ENCODE data around the gene DLG2. TPM values are rescaled to one million over a fixed set of nuclear protein-coding genes. Genes with fewer than 3 reads are reported as not detected.

Gene DLG2
- total and polyA plus RNA-seq, 4 donors: 1.3 to 23.3 (median 10.9) TPM

- 85 to 86% methylated on average over 1 of the region's 1 CpG for WGBS, 2 donors
- no peak for ATAC-seq (ENCODE audit: low FRiP score)
- Histone ChIP-seq H3K9me3 (ENCODE audit: control insufficient read depth, low read length) (no peaks in the 10 kb centered on the region), H3K4me1 (ENCODE audit: control insufficient read depth in 1 of 2, insufficient read depth in 2 of 2, low read length in 2 of 2) (no peaks in the 10 kb centered on the region), H3K4me3 (ENCODE audit: low read length in 2 of 2) (no peak overlapping the region), H3K27me3 (ENCODE audit: control insufficient read depth in 1 of 2, insufficient read depth in 2 of 2, low read length in 1 of 2) (no peaks in the 10 kb centered on the region), H3K27ac (ENCODE audit: low read depth in 1 of 2, low read length in 2 of 2) (no peak overlapping the region), H3K36me3 (ENCODE audit: control insufficient read depth in 1 of 2, insufficient read depth in 2 of 2, low read length in 1 of 2) (no peaks in the 10 kb centered on the region)
- intact Hi-C loops (cut with DNase I): no loop called here
- no peak for DNase-seq
These were observed 1686.1 kb downstream of the DLG2 start for GRCh38 chr11:83941050-83941449.

DNA sequence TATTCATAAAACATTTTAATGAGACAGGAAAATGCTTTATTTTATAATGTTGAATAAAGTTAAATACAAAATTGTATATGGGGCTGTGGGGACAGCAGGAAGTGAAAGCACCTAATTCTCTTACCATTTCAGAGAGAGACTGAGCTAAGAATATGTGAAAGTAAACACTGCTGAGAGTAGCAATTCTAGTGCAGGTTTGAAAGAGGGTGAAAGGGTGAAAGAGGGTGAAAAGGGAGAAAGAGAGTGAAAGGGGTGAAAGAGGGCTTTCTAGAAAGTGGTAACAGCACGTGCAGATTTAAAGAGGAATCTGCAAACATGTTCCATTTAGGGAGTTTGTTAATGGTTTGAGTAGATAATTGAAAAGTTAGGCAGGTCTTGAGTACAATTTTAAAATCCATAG, 1689.0 kb downstream of the DLG2 start:
- H3K9me3 ChIP-seq (ENCODE audit: control insufficient read depth, low read length): no peaks in the 10 kb centered on the region
- intact Hi-C loops (cut with DNase I): no loop called here
- no peaks in the 10 kb centered on the region for H3K36me3 ChIP-seq (ENCODE audit: control insufficient read depth in 1 of 2, insufficient read depth in 2 of 2, low read length in 1 of 2)
- no peak overlapping the region for H3K4me3 ChIP-seq (ENCODE audit: low read length in 2 of 2)
- no peak for ATAC-seq (ENCODE audit: low FRiP score)
- H3K4me1 ChIP-seq (ENCODE audit: control insufficient read depth in 1 of 2, insufficient read depth in 2 of 2, low read length in 2 of 2): no peaks in the 10 kb centered on the region
- DNase-seq: no peak
- no peaks in the 10 kb centered on the region for H3K27me3 ChIP-seq (ENCODE audit: control insufficient read depth in 1 of 2, insufficient read depth in 2 of 2, low read length in 1 of 2)
- no peak overlapping the region for H3K27ac ChIP-seq (ENCODE audit: low read depth in 1 of 2, low read length in 2 of 2)
- WGBS, 2 donors: 27 to 29% methylated on average over 1 of the region's 1 CpG

DNA sequence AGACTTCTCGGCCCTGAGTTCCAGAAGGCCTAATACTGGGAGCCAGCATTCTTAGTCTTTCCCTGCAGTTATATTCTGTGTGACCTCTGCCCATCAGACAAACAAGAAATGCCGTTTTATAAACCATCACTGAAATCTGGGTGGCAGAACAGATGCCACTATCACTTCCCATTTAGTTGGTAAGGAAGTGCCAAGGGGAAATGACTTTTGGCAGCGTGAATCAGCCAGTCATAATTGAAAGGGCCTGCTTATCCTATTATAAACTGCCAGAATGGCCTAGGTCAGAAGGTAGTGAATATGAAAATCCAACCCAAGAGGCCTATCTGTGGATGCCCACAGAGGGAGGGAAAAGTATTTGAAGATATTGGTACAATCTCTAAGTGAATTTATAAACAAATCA, 1694.1 kb downstream of the DLG2 start:
- no peaks in the 10 kb centered on the region for H3K27me3 ChIP-seq (ENCODE audit: control insufficient read depth in 1 of 2, insufficient read depth in 2 of 2, low read length in 1 of 2)
- no peaks in the 10 kb centered on the region for H3K9me3 ChIP-seq (ENCODE audit: control insufficient read depth, low read length)
- H3K27ac ChIP-seq (ENCODE audit: low read depth in 1 of 2, low read length in 2 of 2): no peak overlapping the region
- intact Hi-C loops (cut with DNase I): no loop called here
- WGBS, 2 donors: 75 to 83% methylated on average over 3 of the region's 3 CpGs
- H3K4me3 ChIP-seq (ENCODE audit: low read length in 2 of 2): no peak overlapping the region
- no peak for ATAC-seq (ENCODE audit: low FRiP score)
- no peaks in the 10 kb centered on the region for H3K4me1 ChIP-seq (ENCODE audit: control insufficient read depth in 1 of 2, insufficient read depth in 2 of 2, low read length in 2 of 2)
- H3K36me3 ChIP-seq (ENCODE audit: control insufficient read depth in 1 of 2, insufficient read depth in 2 of 2, low read length in 1 of 2): no peaks in the 10 kb centered on the region
- DNase-seq: no peak

DNA sequence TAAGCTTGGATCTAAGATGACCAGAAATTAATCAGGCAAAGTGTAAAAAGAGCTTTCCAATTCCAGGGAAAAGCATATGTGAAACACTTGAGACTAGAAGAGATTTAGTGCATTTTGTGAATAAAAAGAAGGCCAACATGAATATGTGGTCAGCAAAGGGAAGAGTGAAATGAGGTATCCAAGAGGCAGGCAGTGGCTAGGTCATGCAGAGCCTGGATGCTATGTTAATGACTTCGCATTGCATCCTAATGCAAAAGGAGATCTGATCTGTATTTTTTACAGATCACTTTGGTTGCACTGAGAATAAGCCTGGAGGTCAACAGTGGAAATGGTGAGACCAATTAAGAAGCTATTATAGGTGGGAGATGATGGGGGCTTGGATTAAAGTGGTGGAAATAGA, 1699.7 kb downstream of the DLG2 start:
- ATAC-seq (ENCODE audit: low FRiP score) (no peak), DNase-seq (no peak)
- Histone ChIP-seq H3K4me3 (ENCODE audit: low read length in 2 of 2) (no peak overlapping the region), H3K27me3 (ENCODE audit: control insufficient read depth in 1 of 2, insufficient read depth in 2 of 2, low read length in 1 of 2) (no peaks in the 10 kb centered on the region), H3K4me1 (ENCODE audit: control insufficient read depth in 1 of 2, insufficient read depth in 2 of 2, low read length in 2 of 2) (no peaks in the 10 kb centered on the region), H3K27ac (ENCODE audit: low read depth in 1 of 2, low read length in 2 of 2) (no peak overlapping the region), H3K9me3 (ENCODE audit: control insufficient read depth, low read length) (no peaks in the 10 kb centered on the region), H3K36me3 (ENCODE audit: control insufficient read depth in 1 of 2, insufficient read depth in 2 of 2, low read length in 1 of 2) (no peaks in the 10 kb centered on the region)
- 95 to 96% methylated on average over 1 of the region's 1 CpG for WGBS, 2 donors
- intact Hi-C loops (cut with DNase I): no loop called here

GRCh38 chr11:83924795-83925542, 1702.2 kb downstream of the DLG2 start:
- Histone ChIP-seq H3K4me1 (ENCODE audit: control insufficient read depth in 1 of 2, insufficient read depth in 2 of 2, low read length in 2 of 2) (no peaks in the 10 kb centered on the region), H3K9me3 (ENCODE audit: control insufficient read depth, low read length) (no peaks in the 10 kb centered on the region), H3K4me3 (ENCODE audit: low read length in 2 of 2) (no peak overlapping the region), H3K27ac (ENCODE audit: low read depth in 1 of 2, low read length in 2 of 2) (no peak overlapping the region), H3K27me3 (ENCODE audit: control insufficient read depth in 1 of 2, insufficient read depth in 2 of 2, low read length in 1 of 2) (no peaks in the 10 kb centered on the region), H3K36me3 (ENCODE audit: control insufficient read depth in 1 of 2, insufficient read depth in 2 of 2, low read length in 1 of 2) (no peaks in the 10 kb centered on the region)
- 83 to 93% methylated on average over 6 of the region's 6 CpGs for WGBS, 2 donors
- intact Hi-C loops (cut with DNase I): no loop called here
- DNase-seq (no peak), ATAC-seq (ENCODE audit: low FRiP score) (no peak)

- H3K27me3 ChIP-seq (ENCODE audit: control insufficient read depth in 1 of 2, insufficient read depth in 2 of 2, low read length in 1 of 2): no peaks in the 10 kb centered on the region
- H3K27ac ChIP-seq (ENCODE audit: low read depth in 1 of 2, low read length in 2 of 2): no peak overlapping the region
- WGBS, 2 donors: 8 to 17% methylated on average over 1 of the region's 1 CpG
- H3K4me3 ChIP-seq (ENCODE audit: low read length in 2 of 2): no peak overlapping the region
- intact Hi-C loops (cut with DNase I): no loop called here
- DNase-seq (no peak), ATAC-seq (ENCODE audit: low FRiP score) (no peak)
- H3K36me3 ChIP-seq (ENCODE audit: control insufficient read depth in 1 of 2, insufficient read depth in 2 of 2, low read length in 1 of 2): no peaks in the 10 kb centered on the region
- no peaks in the 10 kb centered on the region for H3K9me3 ChIP-seq (ENCODE audit: control insufficient read depth, low read length)
- no peaks in the 10 kb centered on the region for H3K4me1 ChIP-seq (ENCODE audit: control insufficient read depth in 1 of 2, insufficient read depth in 2 of 2, low read length in 2 of 2)
These were observed 1703.2 kb downstream of the DLG2 start for GRCh38 chr11:83923961-83924360.

- intact Hi-C loops (cut with DNase I): no loop called here
- no peaks in the 10 kb centered on the region for H3K4me1 ChIP-seq (ENCODE audit: control insufficient read depth in 1 of 2, insufficient read depth in 2 of 2, low read length in 2 of 2)
- H3K36me3 ChIP-seq (ENCODE audit: control insufficient read depth in 1 of 2, insufficient read depth in 2 of 2, low read length in 1 of 2): no peaks in the 10 kb centered on the region
- no peak overlapping the region for H3K4me3 ChIP-seq (ENCODE audit: low read length in 2 of 2)
- ATAC-seq (ENCODE audit: low FRiP score) (no peak), DNase-seq (no peak)
- no peaks in the 10 kb centered on the region for H3K9me3 ChIP-seq (ENCODE audit: control insufficient read depth, low read length)
- WGBS, 2 donors: 63 to 72% methylated on average over 1 of the region's 1 CpG
- H3K27ac ChIP-seq (ENCODE audit: low read depth in 1 of 2, low read length in 2 of 2): no peak overlapping the region
- H3K27me3 ChIP-seq (ENCODE audit: control insufficient read depth in 1 of 2, insufficient read depth in 2 of 2, low read length in 1 of 2): no peaks in the 10 kb centered on the region
These were observed 1704.2 kb downstream of the DLG2 start for GRCh38 chr11:83922953-83923352.

DNA sequence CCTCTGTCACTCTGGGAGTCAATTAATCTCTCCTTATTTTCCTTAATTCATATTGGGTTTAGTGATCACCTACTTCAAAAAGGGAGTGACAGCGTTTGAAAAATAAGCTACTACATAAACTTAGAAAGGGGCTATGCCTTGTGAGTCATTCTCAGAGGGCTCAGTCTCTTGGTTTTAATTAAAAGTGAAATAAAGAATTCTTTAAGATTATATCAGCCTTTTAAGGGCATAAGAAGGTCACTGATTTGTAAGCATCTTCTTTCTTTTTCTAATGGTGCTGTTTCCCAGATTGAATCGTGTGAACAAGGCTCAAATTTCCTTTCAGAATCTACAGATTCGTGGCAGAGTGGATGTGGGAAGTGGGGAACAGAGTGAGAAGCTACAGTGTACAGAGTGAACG, 1704.8 kb downstream of the DLG2 start:
- no peak for ATAC-seq (ENCODE audit: low FRiP score)
- 53 to 55% methylated on average over 4 of the region's 4 CpGs for WGBS, 2 donors
- intact Hi-C loops (cut with DNase I): no loop called here
- H3K4me3 ChIP-seq (ENCODE audit: low read length in 2 of 2): no peak overlapping the region
- no peak overlapping the region for H3K27ac ChIP-seq (ENCODE audit: low read depth in 1 of 2, low read length in 2 of 2)
- no peaks in the 10 kb centered on the region for H3K9me3 ChIP-seq (ENCODE audit: control insufficient read depth, low read length)
- H3K36me3 ChIP-seq (ENCODE audit: control insufficient read depth in 1 of 2, insufficient read depth in 2 of 2, low read length in 1 of 2): no peaks in the 10 kb centered on the region
- H3K27me3 ChIP-seq (ENCODE audit: control insufficient read depth in 1 of 2, insufficient read depth in 2 of 2, low read length in 1 of 2): no peaks in the 10 kb centered on the region
- peaks cover 0 to 2% of the 10 kb centered on the region in 2 donors for H3K4me1 ChIP-seq (ENCODE audit: control insufficient read depth in 1 of 2, insufficient read depth in 2 of 2, low read length in 2 of 2)
- no peak for DNase-seq

- intact Hi-C loops (cut with DNase I): no loop called here
- Histone ChIP-seq H3K4me3 (ENCODE audit: low read length in 2 of 2) (no peak overlapping the region), H3K36me3 (ENCODE audit: control insufficient read depth in 1 of 2, insufficient read depth in 2 of 2, low read length in 1 of 2) (no peaks in the 10 kb centered on the region), H3K27ac (ENCODE audit: low read depth in 1 of 2, low read length in 2 of 2) (no peak overlapping the region), H3K4me1 (ENCODE audit: control insufficient read depth in 1 of 2, insufficient read depth in 2 of 2, low read length in 2 of 2) (peaks cover 0 to 2% of the 10 kb centered on the region in 2 donors), H3K9me3 (ENCODE audit: control insufficient read depth, low read length) (no peaks in the 10 kb centered on the region), H3K27me3 (ENCODE audit: control insufficient read depth in 1 of 2, insufficient read depth in 2 of 2, low read length in 1 of 2) (no peaks in the 10 kb centered on the region)
- DNase-seq (no peak), ATAC-seq (ENCODE audit: low FRiP score) (no peak)
- WGBS, 2 donors: 77 to 78% methylated on average over 7 of the region's 7 CpGs
These were observed 1705.5 kb downstream of the DLG2 start for GRCh38 chr11:83921447-83922192.

All from aorta (tissue), 5 donors.